Endodermal cell (in vitro differentiated cells): ENCODE data around the gene IL12A. TPM values are rescaled to one million over a fixed set of nuclear protein-coding genes. Genes with fewer than 3 reads are reported as not detected.
A peak's percentile ranks its signal among the peaks of the same experiment; 100 is the strongest.

Source experiments
- DNase-seq: peaks from one replicate; pipeline ENCODE4 v3.0.0-alpha.2; 2017
- H3K27ac ChIP-seq: 2 replicates; pipeline ENCODE4 v1.5.1; 2013; ENCODE audit warnings: mild to moderate bottlenecking, low read depth, low read length, moderate library complexity
- H3K27me3 ChIP-seq: 2 replicates; pipeline ENCODE4 v1.6.1; 2013; ENCODE audit warnings: mild to moderate bottlenecking, low read length, moderate library complexity; ENCODE audit not compliant: insufficient read depth, control insufficient read depth, poor library complexity, severe bottlenecking
- H3K36me3 ChIP-seq: 2 replicates; pipeline ENCODE4 v1.7.0; 2013; ENCODE audit warnings: mild to moderate bottlenecking, low read length, moderate library complexity; ENCODE audit not compliant: control insufficient read depth, insufficient read depth
- H3K4me1 ChIP-seq: one replicate; pipeline ENCODE4 v1.7.0; 2013; ENCODE audit warnings: low read length; ENCODE audit not compliant: control insufficient read depth, insufficient read depth
- H3K4me3 ChIP-seq: 2 replicates; pipeline ENCODE4 v1.5.1; 2013; ENCODE audit warnings: mild to moderate bottlenecking, low read length, moderate library complexity
- H3K9ac ChIP-seq: 2 replicates; pipeline ENCODE4 v1.6.1; 2013; ENCODE audit warnings: mild to moderate bottlenecking, low read length, moderate library complexity; ENCODE audit not compliant: poor library complexity, severe bottlenecking; ENCODE audit errors: extremely low read depth
- H3K9me3 ChIP-seq: 2 replicates; pipeline ENCODE4 v1.6.1; 2013; ENCODE audit warnings: mild to moderate bottlenecking, low read length, moderate library complexity; ENCODE audit not compliant: control insufficient read depth
- H3K27ac Mint-ChIP-seq: 2 replicates; pipeline ENCODE4 v1.8.0; 2020; ENCODE audit warnings: mixed read lengths
- H3K27me3 Mint-ChIP-seq: 2 replicates; pipeline ENCODE4 v1.8.0; 2021; ENCODE audit warnings: mild to moderate bottlenecking, mixed read lengths; ENCODE audit not compliant: insufficient read depth
- H3K36me3 Mint-ChIP-seq: 2 replicates; pipeline ENCODE4 v1.8.0; 2020; ENCODE audit warnings: low read depth, mixed read lengths
- H3K4me1 Mint-ChIP-seq: 2 replicates; pipeline ENCODE4 v1.8.0; 2020; ENCODE audit warnings: mixed read lengths
- H3K4me3 Mint-ChIP-seq: 2 replicates; pipeline ENCODE4 v1.8.0; 2020; ENCODE audit warnings: mild to moderate bottlenecking, moderate library complexity, mixed read lengths
- H3K9me3 Mint-ChIP-seq: 2 replicates; pipeline ENCODE4 v1.8.0; 2020; ENCODE audit warnings: mild to moderate bottlenecking, mixed read lengths
- CTCF ChIP-seq: fragments of 200-600 bp; sonication (generic); conservative IDR thresholded peaks from 2 replicates; pipeline ENCODE4 v1.5.0; 2021; ENCODE audit warnings: antibody characterized with exemption, mild to moderate bottlenecking
- WGBS, 2 experiments: methylation state at CpG; one replicate each; pipeline versions ENCODE4 v1.1.5 to v1.1.7; 2013; ENCODE audit warnings: missing lambda C conversion rate in 2 of 2, mixed read lengths in 1 of 2; ENCODE audit not compliant: insufficient coverage in 1 of 2, insufficient read length in 1 of 2; 5-methylcytosine and 5-hydroxymethylcytosine counted together
- total RNA-seq, 2 donors: library from RNA; stranded (reverse); fragmentation: NEBNext Ultra II Directional in 1 of 2; extraction: Animal tissue kit (Norgen Biotek cat#: 25700) in 1 of 2; gene quantifications; 2 replicates in 1 of 2; 3 replicates in 1 of 2; pipeline ENCODE4 v1.2.1, GENCODE V29; 2021

The IL12A gene
- total RNA-seq, 2 donors from 2014 or later: not detected

GRCh38 chr3:159996959-159997358, 8.3 kb downstream of the IL12A start:
- Histone ChIP-seq H3K4me1 (no peaks in the 10 kb centered on the region), H3K27ac (no peak overlapping the region), H3K9me3 (no peaks in the 10 kb centered on the region), H3K27me3 (no peaks in the 10 kb centered on the region), H3K9ac (no peak overlapping the region), H3K4me3 (no peak overlapping the region), H3K36me3 (no peaks in the 10 kb centered on the region)
- DNase-seq: no peak
- peaks cover 3% of the 10 kb centered on the region for H3K4me1 Mint-ChIP-seq
- 90 to 93% methylated on average over 6 to 7 of the region's 7 CpGs for WGBS, 2 experiments
- TF ChIP-seq CTCF: no peak
- H3K4me3 Mint-ChIP-seq: no peak overlapping the region
- peaks cover 2% of the 10 kb centered on the region for H3K9me3 Mint-ChIP-seq
- no peaks in the 10 kb centered on the region for H3K36me3 Mint-ChIP-seq
- peaks cover 2% of the 10 kb centered on the region for H3K27me3 Mint-ChIP-seq
- no peak overlapping the region for H3K27ac Mint-ChIP-seq

- Mint-ChIP-seq H3K4me3 (no peak overlapping the region), H3K36me3 (no peaks in the 10 kb centered on the region)
- 66 to 68% methylated on average over 4 to 7 of the region's 7 CpGs for WGBS, 2 experiments
Observed at GRCh38 chr3:160001148-160001760, 12.6 kb downstream of the IL12A start.

DNA sequence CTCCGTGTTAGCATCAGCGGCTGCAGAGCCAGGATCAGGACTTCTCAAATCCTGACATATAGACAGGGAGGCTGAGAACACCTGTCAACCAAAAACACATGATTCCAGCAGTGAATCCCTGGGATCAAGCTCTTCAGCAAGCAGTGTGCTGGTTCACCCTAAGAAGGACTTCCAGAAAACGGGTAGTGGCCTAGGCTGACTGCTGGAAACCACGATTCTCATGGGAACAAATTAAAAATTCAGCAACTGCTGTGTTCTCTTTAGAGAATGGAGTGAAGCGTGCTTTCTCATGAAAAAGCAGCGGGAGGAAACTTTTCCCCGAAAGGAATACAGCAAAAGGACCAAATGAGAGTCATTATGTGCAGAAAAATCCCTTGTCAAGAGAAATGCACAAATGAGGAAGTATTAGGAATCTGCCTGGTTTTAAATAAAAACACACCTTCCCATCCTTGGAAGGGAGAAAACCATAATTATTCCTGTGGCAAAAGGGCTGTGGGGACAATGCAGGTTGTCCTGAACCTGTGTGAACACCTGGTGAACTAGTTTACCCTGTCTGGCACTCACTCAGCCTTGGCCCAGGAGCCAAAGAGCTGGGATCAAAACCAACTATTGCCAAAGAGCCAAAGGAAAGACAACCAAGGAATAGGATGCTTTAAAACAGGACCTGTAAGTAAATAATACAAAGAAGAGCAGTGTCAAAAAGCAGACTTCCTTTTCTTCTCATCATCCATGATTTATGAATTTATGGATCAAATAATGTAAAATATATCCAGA, 13.4 kb downstream of the IL12A start:
- Histone ChIP-seq H3K9ac (no peak overlapping the region), H3K4me3 (no peak overlapping the region), H3K9me3 (no peaks in the 10 kb centered on the region), H3K4me1 (no peaks in the 10 kb centered on the region), H3K27me3 (no peaks in the 10 kb centered on the region), H3K27ac (no peak overlapping the region), H3K36me3 (no peaks in the 10 kb centered on the region)
- H3K4me1 Mint-ChIP-seq: peaks cover 3% of the 10 kb centered on the region
- no peak for TF ChIP-seq CTCF
- WGBS, 2 experiments: 87 to 99% methylated on average over 7 of the region's 7 CpGs
- H3K36me3 Mint-ChIP-seq: no peaks in the 10 kb centered on the region
- H3K27ac Mint-ChIP-seq: no peak overlapping the region
- no peaks in the 10 kb centered on the region for H3K9me3 Mint-ChIP-seq
- no peak overlapping the region for H3K4me3 Mint-ChIP-seq
- H3K27me3 Mint-ChIP-seq: no peaks in the 10 kb centered on the region
- DNase-seq: no peak

More at GRCh38 chr3:160001148-160001760, 12.6 kb downstream of the IL12A start:
- Histone ChIP-seq H3K9me3 (no peaks in the 10 kb centered on the region), H3K4me3 (no peak overlapping the region), H3K36me3 (no peaks in the 10 kb centered on the region), H3K9ac (no peak overlapping the region), H3K27me3 (no peaks in the 10 kb centered on the region), H3K27ac (no peak overlapping the region), H3K4me1 (no peaks in the 10 kb centered on the region)
- no peak for DNase-seq
- Mint-ChIP-seq H3K27ac (no peak overlapping the region), H3K27me3 (no peaks in the 10 kb centered on the region), H3K9me3 (no peaks in the 10 kb centered on the region), H3K4me1 (peaks cover 3% of the 10 kb centered on the region)
- TF ChIP-seq CTCF: peak; percentile 16
